Measurements from ENCODE around the gene PARD3. TPM values are rescaled to one million over a fixed set of nuclear protein-coding genes. Genes with fewer than 3 reads are reported as not detected.
"Not testable (repeated sequence)": the region's sequence is repeated elsewhere in the genome, so short reads cannot be mapped to it uniquely, and the experiment has no call there.

PARD3 gene
- total RNA-seq, 1 donor from 2014 or later: 68.5 TPM

DNA sequence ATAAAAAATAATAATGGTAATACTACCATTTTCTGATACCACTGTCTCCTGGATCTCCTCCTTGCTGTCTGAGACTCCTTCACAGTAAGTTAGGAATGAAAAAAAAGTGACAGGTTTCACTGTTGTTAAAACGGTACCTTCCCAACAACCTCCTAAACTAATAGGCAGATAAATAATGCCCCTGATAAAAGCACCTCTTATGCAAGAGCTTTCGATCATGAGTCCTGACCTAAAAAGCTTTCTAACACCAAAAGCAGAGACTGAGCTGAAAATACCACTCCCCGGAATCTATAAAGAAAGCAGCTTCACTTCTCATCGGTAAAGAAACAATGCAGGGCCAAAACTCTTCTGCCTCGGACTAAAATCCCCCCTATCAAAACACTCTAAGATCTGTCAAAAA is 14.5 kb downstream of the PARD3 start:
- no peak for DNase-seq (ENCODE audit: low read depth)

DNA sequence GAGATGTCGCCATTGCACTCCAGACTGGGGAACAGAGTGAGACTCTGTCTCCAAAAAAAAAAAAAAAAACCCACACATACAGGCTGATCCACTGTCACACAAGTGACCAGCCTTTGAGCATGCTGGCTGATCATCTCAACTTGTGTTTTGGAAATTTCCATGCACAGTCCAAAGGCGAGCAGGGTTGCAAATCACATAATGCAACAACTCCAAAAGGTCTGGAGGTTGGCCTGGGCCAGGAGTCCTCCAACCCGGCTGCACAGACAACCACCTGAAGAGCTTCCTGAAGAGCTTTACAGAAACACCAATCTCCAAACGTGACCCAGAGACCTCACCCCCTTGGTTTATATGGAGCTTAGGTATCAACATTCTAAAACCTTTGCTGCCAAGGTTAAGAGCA is 16.4 kb downstream of the PARD3 start:
- DNase-seq (ENCODE audit: low read depth): no peak

DNA sequence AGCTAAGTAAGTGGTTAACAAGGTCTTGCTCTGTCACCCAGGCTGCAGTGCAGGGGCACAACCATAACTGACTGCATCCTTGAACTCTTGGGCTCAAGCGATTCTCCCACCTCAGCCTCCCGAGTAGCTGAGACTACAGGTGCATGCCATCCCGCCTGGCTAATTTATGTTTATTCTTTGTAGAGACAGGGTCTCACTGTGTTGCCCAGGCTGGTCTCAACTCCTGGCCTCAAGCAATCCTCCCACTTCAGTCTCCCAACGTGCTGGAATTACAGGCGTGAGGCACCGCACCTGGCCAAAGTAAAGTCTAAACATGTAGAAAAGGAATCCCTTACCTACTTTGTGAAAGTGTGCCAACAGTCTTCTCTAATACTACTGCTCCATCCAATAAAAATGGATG is 17.9 kb downstream of the PARD3 start:
- DNase-seq (ENCODE audit: low read depth): no peak

DNA sequence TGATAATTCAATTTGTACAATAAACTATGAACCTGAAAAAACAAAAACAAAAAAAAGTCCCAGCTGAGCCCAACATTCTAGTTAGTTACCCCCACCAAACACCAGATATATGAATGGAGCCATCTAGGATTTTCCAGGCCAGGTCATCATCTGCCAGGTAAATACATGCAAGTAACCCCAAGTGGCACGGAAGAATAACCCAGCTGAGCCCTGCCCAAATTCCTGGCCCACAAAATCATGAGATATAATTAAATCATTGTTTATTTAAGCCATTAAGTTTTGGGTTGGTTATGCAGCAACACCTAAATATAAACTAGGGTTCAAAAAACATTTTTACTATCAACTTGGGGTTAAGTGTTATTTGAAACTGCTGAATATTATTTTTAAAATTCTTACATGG is 19.0 kb downstream of the PARD3 start:
- no peak for DNase-seq (ENCODE audit: low read depth)

DNA sequence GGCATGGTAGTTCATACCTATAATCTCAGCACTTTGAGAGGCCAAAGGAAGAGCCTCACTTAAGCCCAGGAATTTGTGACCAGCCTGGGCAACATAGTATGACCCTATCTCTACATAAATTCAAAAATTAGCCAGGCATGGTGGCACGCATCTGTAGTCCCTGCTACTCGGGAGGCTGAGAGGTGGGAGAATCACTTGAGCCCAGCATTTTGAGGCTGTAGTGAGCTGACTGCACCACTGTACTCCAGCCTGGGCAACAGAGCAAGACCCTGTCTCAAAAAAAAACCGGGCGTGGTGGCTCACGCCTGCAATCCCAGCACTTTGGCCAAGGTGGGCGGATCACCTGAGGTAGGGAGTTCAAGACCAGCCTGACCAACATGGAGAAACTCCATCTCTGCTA is 19.8 kb downstream of the PARD3 start:
- DNase-seq (ENCODE audit: low read depth): no peak

- DNase-seq (ENCODE audit: low read depth): peak; percentile 62
Observed at GRCh38 chr10:34794835-34795234, 20.3 kb downstream of the PARD3 start.

- DNase-seq (ENCODE audit: low read depth): not testable (repeated sequence)
Observed at GRCh38 chr10:34793581-34793980, 21.5 kb downstream of the PARD3 start.

DNA sequence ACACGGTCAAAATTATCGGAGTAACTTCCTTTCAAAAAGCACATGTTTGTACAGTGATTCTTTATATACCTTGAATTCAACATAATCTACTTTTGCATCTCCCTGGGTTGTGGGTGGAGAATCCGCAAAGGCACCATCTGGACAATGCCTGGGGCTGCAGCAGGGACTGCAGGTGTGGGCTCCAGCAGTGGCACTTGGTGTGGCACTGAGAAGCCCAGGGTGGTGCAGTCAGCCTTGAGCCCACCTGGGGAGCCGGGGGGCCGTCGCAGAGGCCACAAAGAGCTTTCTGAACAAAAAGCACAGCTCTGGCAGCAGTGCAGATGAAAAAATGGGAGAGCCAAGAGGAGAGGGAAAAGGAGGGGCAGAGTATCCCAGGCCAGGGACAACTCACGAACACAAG is 22.2 kb downstream of the PARD3 start:
- no peak for DNase-seq (ENCODE audit: low read depth)

- DNase-seq (ENCODE audit: low read depth): no peak
Observed at GRCh38 chr10:34791947-34792346, 23.1 kb downstream of the PARD3 start.

GRCh38 chr10:34791228-34791627 is 23.9 kb downstream of the PARD3 start:
- no peak for DNase-seq (ENCODE audit: low read depth)

DNA sequence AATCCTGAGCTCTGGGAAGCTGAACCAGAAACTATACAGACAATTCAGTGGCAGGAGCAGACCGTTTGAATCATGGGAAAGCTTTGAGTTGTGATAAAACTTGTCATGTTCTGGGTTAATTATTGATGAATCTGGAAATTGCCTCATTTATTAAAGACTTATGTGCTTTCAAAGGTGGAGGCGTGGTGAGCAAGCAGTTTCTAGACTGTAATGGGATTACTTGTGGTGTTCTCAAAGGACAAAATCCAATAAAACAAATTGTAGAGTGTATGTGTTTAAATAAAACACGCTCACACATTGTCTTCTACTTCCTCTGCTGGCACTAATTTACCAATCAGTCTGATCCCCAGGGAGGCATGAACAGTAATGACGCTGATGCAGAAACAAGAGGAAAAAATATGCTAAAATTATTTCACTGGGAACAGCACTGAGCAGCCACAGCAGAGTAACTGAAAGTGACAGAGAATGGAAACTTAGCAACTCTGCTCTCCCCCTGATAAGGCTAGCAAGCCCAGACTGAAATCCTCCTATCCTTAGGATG is 25.1 kb downstream of the PARD3 start:
- DNase-seq (ENCODE audit: low read depth): no peak

DNA sequence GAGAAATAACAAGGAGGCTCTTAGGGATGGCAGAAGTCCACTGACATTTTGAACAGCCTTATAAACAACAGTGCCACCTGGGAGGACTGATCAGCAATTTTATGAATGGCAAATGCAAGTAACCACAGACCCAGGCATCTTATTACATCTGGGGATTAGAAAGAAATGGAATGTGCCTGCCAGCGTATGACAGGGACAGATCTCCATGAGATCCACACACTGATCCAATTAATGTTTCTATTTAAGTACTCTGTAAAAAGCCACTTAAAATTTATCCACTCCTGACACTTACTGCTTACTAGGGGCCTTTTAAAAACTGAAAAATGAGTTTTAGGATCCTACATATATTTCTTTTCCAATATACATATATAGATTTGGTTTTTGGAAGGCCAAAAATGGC is 28.6 kb downstream of the PARD3 start:
- peak; percentile 86 for DNase-seq (ENCODE audit: low read depth)

DNA sequence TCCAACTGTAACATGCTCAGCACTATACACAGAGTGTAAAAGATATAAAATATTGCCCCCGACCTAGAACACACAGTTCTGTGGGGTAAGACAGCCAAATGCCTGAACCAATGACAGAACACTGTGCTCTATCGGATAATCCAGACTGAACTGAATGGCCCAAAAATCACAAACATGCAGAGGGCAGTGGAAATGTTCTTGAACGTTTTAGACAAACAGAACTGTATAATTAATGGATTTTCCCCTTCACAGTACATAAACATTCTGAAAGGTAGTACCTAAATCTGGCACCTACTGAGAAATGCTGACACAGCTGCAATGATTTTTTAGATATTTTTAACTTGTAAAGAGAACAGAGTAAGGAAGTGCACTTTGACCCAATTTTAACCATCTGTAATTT is 33.4 kb downstream of the PARD3 start:
- no peak for DNase-seq (ENCODE audit: low read depth)

GRCh38 chr10:34780818-34781380 is 34.2 kb downstream of the PARD3 start:
- DNase-seq (ENCODE audit: low read depth): peak; percentile 87

DNA sequence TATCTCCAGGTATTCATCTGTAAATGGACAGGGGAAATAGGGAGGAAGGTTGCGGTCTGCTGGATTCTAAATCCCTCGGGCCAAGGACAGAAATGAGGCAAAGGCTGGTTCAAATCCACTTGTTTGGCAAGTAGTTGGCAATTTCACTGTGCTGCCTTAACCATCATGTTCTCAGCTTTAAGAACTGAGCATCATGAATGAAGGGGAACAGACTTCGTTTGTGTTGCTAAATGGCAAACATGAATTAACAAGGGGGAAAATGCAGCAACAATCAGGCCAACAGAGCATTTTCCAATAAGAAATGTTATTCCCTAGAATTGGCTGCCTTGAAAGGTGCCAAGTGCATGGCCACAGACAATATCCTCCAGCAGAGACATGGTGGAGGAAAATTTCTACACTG is 36.9 kb downstream of the PARD3 start:
- DNase-seq (ENCODE audit: low read depth): no peak

GRCh38 chr10:34776090-34776690 is 38.9 kb downstream of the PARD3 start:
- DNase-seq (ENCODE audit: low read depth): peak; percentile 38

DNA sequence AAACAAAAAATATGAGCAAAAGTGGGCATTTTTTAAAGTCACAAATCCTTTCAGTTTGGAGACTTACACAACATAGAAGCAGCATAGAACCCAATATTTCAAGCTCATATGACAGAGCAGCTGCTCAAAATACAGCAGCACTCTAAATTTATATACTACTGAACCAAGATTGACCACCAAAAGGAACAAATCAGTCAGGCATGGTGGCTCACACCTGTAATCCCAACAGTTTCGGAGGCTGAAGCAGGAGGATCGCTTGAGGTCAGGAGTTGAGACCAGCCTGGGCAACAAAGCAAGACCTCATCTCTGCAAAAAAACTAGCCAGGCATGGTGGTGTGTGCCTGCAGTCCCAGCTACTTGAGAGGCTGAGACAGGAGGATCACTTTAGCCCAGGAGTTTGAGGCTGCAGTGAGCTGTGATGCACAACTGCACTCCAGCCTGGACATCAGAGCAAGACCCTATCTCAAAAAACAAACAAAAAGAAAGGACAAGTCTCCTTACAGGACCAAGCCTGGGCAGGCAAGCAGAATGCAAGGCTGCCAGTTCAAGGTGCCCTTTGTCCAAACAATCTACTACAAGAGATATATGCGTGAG is 40.0 kb downstream of the PARD3 start:
- no peak for DNase-seq (ENCODE audit: low read depth)

DNA sequence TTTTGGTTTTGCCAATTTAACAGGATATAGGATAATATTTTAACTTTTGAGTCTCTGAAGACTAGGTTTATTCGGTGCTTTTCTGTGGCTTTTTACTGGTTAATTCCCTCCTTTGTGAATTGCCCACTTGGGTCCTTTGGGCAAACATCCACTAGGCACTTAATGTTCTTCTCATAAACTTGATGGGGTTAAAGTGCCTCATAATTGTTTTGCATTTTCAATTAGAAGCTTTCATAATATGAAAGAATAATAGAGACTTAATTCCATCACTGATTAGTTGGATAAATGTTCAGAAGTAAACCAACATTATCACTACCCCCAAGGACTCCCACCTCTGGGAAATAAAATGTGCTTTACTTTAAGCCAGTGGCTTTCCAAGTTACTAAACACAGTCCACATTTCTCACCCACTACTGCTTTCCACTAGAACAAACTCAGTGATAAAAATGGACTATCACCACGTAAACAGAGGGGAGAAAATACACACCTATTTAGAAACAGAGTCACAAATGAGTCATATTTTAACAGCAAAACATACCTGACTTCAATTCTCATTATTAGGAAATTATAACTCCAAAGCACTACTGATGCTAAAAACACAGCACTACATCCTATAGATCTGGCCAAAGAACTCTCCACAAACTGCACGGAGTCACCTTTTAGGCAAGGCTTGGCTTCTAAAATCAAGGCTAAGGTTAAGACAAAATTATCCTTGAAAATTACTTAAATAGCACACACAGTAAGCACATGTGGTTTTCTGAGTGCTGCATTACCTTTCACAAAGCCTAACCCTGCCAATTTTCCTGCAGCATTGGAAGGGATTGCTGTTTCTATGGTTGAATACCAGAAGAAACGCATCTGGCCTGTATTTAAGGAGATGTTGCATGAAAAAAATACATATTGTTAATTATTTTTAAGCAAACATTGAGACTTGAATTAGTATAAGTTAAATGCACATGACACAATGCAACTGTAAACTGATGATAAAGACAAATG is 41.2 kb downstream of the PARD3 start:
- DNase-seq (ENCODE audit: low read depth): no peak

DNA sequence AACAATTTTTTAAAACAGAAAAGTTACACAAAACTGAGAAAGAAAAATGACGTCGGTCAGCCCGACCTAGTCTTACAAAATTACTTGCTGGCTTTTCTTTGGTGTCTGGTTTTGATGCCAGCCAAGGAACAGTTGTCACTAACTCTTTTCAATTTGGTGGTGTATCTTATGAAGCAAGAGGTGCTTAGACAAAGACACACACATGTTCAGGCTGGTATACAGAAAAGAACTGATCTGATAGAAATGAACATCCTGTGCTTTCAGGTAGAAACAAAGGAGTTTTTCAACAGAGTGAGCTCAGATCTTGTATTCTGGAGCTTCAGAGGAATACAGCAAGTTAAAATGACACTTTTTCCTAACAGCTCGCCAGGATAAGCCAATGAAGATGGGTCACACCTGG is 43.6 kb downstream of the PARD3 start:
- no peak for DNase-seq (ENCODE audit: low read depth)

DNA sequence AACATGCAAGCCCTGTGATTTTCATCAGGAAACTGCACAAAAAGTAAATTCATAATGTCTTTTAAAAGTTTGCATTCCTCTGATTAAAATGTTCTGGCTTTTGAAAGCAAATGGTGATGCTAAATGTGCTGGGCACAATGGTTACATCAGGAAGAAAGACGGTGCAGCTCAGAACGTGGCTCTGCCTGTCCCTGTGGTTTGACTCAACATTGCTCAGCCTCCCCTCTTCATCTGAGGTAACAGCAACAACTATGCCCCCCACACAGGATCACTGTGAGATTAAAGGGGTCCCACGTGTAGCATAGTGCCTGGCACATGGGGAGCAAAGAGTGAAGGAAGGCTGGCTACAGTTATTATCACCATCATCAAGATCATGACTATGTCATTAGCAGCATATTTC is 44.0 kb downstream of the PARD3 start:
- DNase-seq (ENCODE audit: low read depth): no peak

GRCh38 chr10:34769899-34770298 is 45.2 kb downstream of the PARD3 start:
- no peak for DNase-seq (ENCODE audit: low read depth)

DNA sequence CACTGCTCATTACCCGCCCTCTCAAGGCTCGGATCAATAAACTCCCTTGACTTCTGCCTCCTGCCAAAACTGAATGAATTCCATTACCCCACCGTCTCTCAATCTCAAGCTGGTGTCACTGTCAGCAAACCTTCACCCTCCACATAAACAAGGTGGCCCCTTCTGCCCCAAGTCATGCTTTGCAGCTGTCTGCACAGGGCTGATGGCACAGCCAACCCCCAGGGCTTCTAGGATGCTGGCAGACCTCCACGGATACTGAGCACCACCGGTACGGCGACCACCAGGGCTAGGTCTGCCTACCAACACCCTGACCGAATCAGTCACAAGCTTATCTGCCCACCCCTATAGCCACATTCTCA is 46.1 kb downstream of the PARD3 start:
- no peak for DNase-seq (ENCODE audit: low read depth)
